ENCODE results near the gene JUND. TPM values are rescaled to one million over a fixed set of nuclear protein-coding genes. Genes with fewer than 3 reads are reported as not detected.

Gene JUND
- total RNA-seq, 1 experiment from 2014 or later = 221 TPM

- Histone ChIP-seq H3K36me3 (ENCODE audit: control insufficient read depth in 1 of 2, insufficient read depth in 2 of 2, low read length in 2 of 2) (no peaks in the 10 kb centered on the region), H3K4me3 (replicated peaks in 1 of 2; ENCODE audit: low read depth in 1 of 2, low read length in 2 of 2) (no peak overlapping the region), H2AFZ (ENCODE audit: low read depth, low read length, poor library complexity, severe bottlenecking) (no peak overlapping the region), H3K79me2 (ENCODE audit: insufficient read depth, low read length) (no peaks in the 10 kb centered on the region), H3K9me2 (ENCODE audit: insufficient read depth) (no peaks in the 10 kb centered on the region), H3K27me3 (ENCODE audit: insufficient read depth, low read length) (no peaks in the 10 kb centered on the region), H4K20me1 (ENCODE audit: insufficient read depth) (no peaks in the 10 kb centered on the region), H3K4me1 (ENCODE audit: control insufficient read depth in 1 of 2, insufficient read depth in 2 of 2, low read length in 2 of 2) (peaks cover 48 to 69% of the 10 kb centered on the region in 2 experiments), H3K4me2 (ENCODE audit: low read length) (peak overlapping the region; percentile 48), H3K9ac (ENCODE audit: low read length) (peak overlapping the region; percentile 9; the same call in 1 of the 2 replicates), H3K27ac (ENCODE audit: low read depth, low read length) (peak overlapping the region; percentile 11), H3K9me3 (ENCODE audit: control insufficient read depth in 1 of 2, insufficient read depth in 1 of 2, low read depth in 1 of 2, low read length in 2 of 2) (no peaks in the 10 kb centered on the region)
- ATAC-seq = no peak
- ChIA-PET POLR2A (interaction anchor here (0.7 to 3.2 kb wide), 3 partner anchors 18 to 90 kb away, joined by 3 to 14 read pairs (median 3); partner anchors contain the start of gene JUND), RAD21 (ENCODE audit: low non-redundant PET in 1 of 2, low total read pairs in 2 of 2, uncharacterized antibody in 2 of 2, unreplicated experiment in 2 of 2) (no interaction called here), CTCF (no interaction called here)
- TF ChIP-seq, protein P1, sequence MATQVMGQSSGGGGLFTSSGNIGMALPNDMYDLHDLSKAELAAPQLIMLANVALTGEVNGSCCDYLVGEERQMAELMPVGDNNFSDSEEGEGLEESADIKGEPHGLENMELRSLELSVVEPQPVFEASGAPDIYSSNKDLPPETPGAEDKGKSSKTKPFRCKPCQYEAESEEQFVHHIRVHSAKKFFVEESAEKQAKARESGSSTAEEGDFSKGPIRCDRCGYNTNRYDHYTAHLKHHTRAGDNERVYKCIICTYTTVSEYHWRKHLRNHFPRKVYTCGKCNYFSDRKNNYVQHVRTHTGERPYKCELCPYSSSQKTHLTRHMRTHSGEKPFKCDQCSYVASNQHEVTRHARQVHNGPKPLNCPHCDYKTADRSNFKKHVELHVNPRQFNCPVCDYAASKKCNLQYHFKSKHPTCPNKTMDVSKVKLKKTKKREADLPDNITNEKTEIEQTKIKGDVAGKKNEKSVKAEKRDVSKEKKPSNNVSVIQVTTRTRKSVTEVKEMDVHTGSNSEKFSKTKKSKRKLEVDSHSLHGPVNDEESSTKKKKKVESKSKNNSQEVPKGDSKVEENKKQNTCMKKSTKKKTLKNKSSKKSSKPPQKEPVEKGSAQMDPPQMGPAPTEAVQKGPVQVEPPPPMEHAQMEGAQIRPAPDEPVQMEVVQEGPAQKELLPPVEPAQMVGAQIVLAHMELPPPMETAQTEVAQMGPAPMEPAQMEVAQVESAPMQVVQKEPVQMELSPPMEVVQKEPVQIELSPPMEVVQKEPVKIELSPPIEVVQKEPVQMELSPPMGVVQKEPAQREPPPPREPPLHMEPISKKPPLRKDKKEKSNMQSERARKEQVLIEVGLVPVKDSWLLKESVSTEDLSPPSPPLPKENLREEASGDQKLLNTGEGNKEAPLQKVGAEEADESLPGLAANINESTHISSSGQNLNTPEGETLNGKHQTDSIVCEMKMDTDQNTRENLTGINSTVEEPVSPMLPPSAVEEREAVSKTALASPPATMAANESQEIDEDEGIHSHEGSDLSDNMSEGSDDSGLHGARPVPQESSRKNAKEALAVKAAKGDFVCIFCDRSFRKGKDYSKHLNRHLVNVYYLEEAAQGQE (IDR thresholded peaks at IDR 0.05; ENCODE audit: low read depth) = no peak
- TF ChIP-seq JUND (IDR thresholded peaks at IDR 0.05) (no peak), RAD21 (IDR thresholded peaks at IDR 0.05; ENCODE audit: low read depth) (no peak), POLR2A (IDR thresholded peaks at IDR 0.05; ENCODE audit: borderline replicate concordance, extremely low read depth, insufficient read depth, insufficient read length) (no peak)
- no TSS peak for BruUV-seq (replicated peaks)
- intact Hi-C loops (cut with micrococcal nuclease) = no loop called here
- no peak for DNase-seq (ENCODE audit: low read depth, low spot score)
These were observed 17.2 kb upstream of the JUND start for GRCh38 chr19:18298601-18299000.

- BruUV-seq (replicated peaks) = no TSS peak
- Histone ChIP-seq H3K4me1 (ENCODE audit: control insufficient read depth in 1 of 2, insufficient read depth in 2 of 2, low read length in 2 of 2) (peaks cover 42 to 70% of the 10 kb centered on the region in 2 experiments), H2AFZ (ENCODE audit: low read depth, low read length, poor library complexity, severe bottlenecking) (no peak overlapping the region), H3K9ac (ENCODE audit: low read length) (no peak overlapping the region), H3K4me2 (ENCODE audit: low read length) (no peak overlapping the region), H3K27ac (ENCODE audit: low read depth, low read length) (no peak overlapping the region), H3K79me2 (ENCODE audit: insufficient read depth, low read length) (no peaks in the 10 kb centered on the region), H3K4me3 (replicated peaks in 1 of 2; ENCODE audit: low read depth in 1 of 2, low read length in 2 of 2) (no peak overlapping the region), H4K20me1 (ENCODE audit: insufficient read depth) (no peaks in the 10 kb centered on the region), H3K9me2 (ENCODE audit: insufficient read depth) (no peaks in the 10 kb centered on the region), H3K27me3 (ENCODE audit: insufficient read depth, low read length) (no peaks in the 10 kb centered on the region), H3K9me3 (ENCODE audit: control insufficient read depth in 1 of 2, insufficient read depth in 1 of 2, low read depth in 1 of 2, low read length in 2 of 2) (no peaks in the 10 kb centered on the region), H3K36me3 (ENCODE audit: control insufficient read depth in 1 of 2, insufficient read depth in 2 of 2, low read length in 2 of 2) (no peaks in the 10 kb centered on the region)
- intact Hi-C loops (cut with micrococcal nuclease) = no loop called here
- TF ChIP-seq ZFX (IDR thresholded peaks at IDR 0.05) = no peak
- no peak for TF ChIP-seq CBX3 (IDR thresholded peaks at IDR 0.05; ENCODE audit: low read depth)
- no peak for TF ChIP-seq ZBTB33 (IDR thresholded peaks at IDR 0.05; ENCODE audit: extremely low read depth, insufficient replicate concordance, low read length)
- TF ChIP-seq POLR2AphosphoS5 (IDR thresholded peaks at IDR 0.05; ENCODE audit: low read depth, low read length) = no peak
- no peak for TF ChIP-seq EGR1 (IDR thresholded peaks at IDR 0.05; ENCODE audit: low read depth)
- TF ChIP-seq, protein P2, sequence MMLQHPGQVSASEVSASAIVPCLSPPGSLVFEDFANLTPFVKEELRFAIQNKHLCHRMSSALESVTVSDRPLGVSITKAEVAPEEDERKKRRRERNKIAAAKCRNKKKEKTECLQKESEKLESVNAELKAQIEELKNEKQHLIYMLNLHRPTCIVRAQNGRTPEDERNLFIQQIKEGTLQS (IDR thresholded peaks at IDR 0.05) = no peak
- TF ChIP-seq SIN3A (IDR thresholded peaks at IDR 0.05; ENCODE audit: low read depth) = no peak
- TF ChIP-seq SP1 (IDR thresholded peaks at IDR 0.05; ENCODE audit: low read depth) = no peak
- TF ChIP-seq CTCF (IDR thresholded peaks at IDR 0.05 in 2 of 3, conservative IDR thresholded peaks at IDR 0.05 in 1 of 3; ENCODE audit: borderline replicate concordance in 1 of 3, insufficient read depth in 1 of 3, low read depth in 2 of 3, low read length in 2 of 3) = no peak
- POLR2A ChIA-PET = interaction anchor here (3.2 kb wide), 1 partner anchor 16 kb away, joined by 14 read pairs; the partner anchor contains the start of gene JUND
- RAD21 ChIA-PET (ENCODE audit: low non-redundant PET in 1 of 2, low total read pairs in 2 of 2, uncharacterized antibody in 2 of 2, unreplicated experiment in 2 of 2) = no interaction called here
- no peak for ATAC-seq
- DNase-seq (ENCODE audit: low read depth, low spot score) = no peak
- CTCF ChIA-PET = no interaction called here
These were observed 15.9 kb upstream of the JUND start for GRCh38 chr19:18297308-18297707.

Data from HCT116 (cell line).